Cardiac muscle cell (in vitro differentiated cells and primary cell): ENCODE measurements around the gene PRICKLE3. TPM values are rescaled to one million over a fixed set of nuclear protein-coding genes. Genes with fewer than 3 reads are reported as not detected.
"Not testable (repeated sequence)": the region's sequence is repeated elsewhere in the genome, so short reads cannot be mapped to it uniquely, and the experiment has no call there.

ENCODE experiments used
- DNase-seq, 2 donors: peaks; one replicate each; pipeline versions ENCODE4 v3.0.0 to v3.0.0-alpha.2; 2010 to 2017; ENCODE audit warnings: low read depth in 1 of 2, low spot score in 1 of 2
- H3K27ac ChIP-seq: fragments of 200-600 bp; sonication (generic); 2 replicates; pipeline ENCODE4 v1.5.1; 2016
- H3K27me3 ChIP-seq: fragments of 200-600 bp; sonication (generic); 2 replicates; pipeline ENCODE4 v1.6.0; 2016; ENCODE audit warnings: control low read depth
- H3K36me3 ChIP-seq: fragments of 200-600 bp; sonication (generic); 2 replicates; pipeline ENCODE4 v1.5.1; 2016; ENCODE audit warnings: control low read depth
- H3K4me1 ChIP-seq: fragments of 200-600 bp; sonication (generic); 2 replicates; pipeline ENCODE4 v1.8.1; 2017; ENCODE audit warnings: low read depth, mild to moderate bottlenecking, mixed run types
- H3K4me3 ChIP-seq: fragments of 200-600 bp; sonication (generic); 2 replicates; pipeline ENCODE4 v1.5.1; 2016; ENCODE audit warnings: mild to moderate bottlenecking
- H3K9me3 ChIP-seq: fragments of 200-600 bp; sonication (generic); 2 replicates; pipeline ENCODE4 v1.5.1; 2017; ENCODE audit warnings: low read depth, mild to moderate bottlenecking, control low read depth
- polyA plus RNA-seq: library from polyadenylated mRNA; unstranded; fragments of >200 nt; fragmentation: Nextera tagmentation; extraction: Ambion mirVana; gene quantifications from 2 replicates; pipeline ENCODE4 v1.2.1, GENCODE V29; 2016
- total RNA-seq: library from RNA; depleted of rRNA; stranded (reverse); fragments of >200 nt; gene quantifications from 2 replicates; pipeline ENCODE4 v1.2.3, GENCODE V29; 2016
- TF ChIP-seq, protein P1 (sequence below): IDR thresholded peaks from 2 replicates; pipeline ENCODE4 v1.5.1; 2012; ENCODE audit warnings: low read depth, mild to moderate bottlenecking, low read length

Gene PRICKLE3
- total and polyA plus RNA-seq, 2 experiments from 2014 or later: 8.1 to 10.5 TPM

GRCh38 chrX:49160908-49161307, 25.3 kb downstream of the PRICKLE3 start:
- no peak for DNase-seq
- Histone ChIP-seq H3K4me3 (no peak overlapping the region), H3K4me1 (no peaks in the 10 kb centered on the region), H3K36me3 (no peaks in the 10 kb centered on the region), H3K9me3 (no peaks in the 10 kb centered on the region), H3K27me3 (no peaks in the 10 kb centered on the region), H3K27ac (no peak overlapping the region)
- TF ChIP-seq, protein P1, sequence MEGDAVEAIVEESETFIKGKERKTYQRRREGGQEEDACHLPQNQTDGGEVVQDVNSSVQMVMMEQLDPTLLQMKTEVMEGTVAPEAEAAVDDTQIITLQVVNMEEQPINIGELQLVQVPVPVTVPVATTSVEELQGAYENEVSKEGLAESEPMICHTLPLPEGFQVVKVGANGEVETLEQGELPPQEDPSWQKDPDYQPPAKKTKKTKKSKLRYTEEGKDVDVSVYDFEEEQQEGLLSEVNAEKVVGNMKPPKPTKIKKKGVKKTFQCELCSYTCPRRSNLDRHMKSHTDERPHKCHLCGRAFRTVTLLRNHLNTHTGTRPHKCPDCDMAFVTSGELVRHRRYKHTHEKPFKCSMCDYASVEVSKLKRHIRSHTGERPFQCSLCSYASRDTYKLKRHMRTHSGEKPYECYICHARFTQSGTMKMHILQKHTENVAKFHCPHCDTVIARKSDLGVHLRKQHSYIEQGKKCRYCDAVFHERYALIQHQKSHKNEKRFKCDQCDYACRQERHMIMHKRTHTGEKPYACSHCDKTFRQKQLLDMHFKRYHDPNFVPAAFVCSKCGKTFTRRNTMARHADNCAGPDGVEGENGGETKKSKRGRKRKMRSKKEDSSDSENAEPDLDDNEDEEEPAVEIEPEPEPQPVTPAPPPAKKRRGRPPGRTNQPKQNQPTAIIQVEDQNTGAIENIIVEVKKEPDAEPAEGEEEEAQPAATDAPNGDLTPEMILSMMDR: no peak

DNA sequence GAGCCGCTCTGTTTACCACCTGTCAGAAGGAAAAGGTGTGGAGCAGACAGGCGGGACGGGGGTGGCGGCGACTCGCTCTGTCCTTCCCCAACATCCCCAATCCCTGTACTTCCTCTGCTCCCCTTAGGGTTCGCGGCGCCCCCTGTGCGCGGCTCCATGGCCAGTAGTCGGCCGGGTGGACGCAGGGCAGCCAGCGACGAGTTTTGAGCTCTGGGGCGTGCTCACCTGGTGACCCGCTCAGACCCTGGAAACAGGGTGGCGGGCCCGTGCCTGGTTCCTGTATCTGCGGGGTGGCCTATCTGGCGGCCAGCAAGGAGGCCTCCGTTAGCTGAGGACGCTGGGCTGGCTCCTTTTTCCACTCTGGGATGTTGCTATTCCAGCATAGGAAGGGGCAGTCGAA, 29.0 kb downstream of the PRICKLE3 start:
- Histone ChIP-seq H3K27me3 (no peaks in the 10 kb centered on the region), H3K9me3 (no peaks in the 10 kb centered on the region), H3K4me3 (no peak overlapping the region), H3K27ac (no peak overlapping the region), H3K36me3 (no peaks in the 10 kb centered on the region), H3K4me1 (no peaks in the 10 kb centered on the region)
- TF ChIP-seq, protein P1: no peak
- no peak for DNase-seq

GRCh38 chrX:49155900-49156837, 30.0 kb downstream of the PRICKLE3 start:
- TF ChIP-seq, protein P1: peak; percentile 62
- no peaks in the 10 kb centered on the region for H3K27me3 ChIP-seq
- H3K4me1 ChIP-seq: no peaks in the 10 kb centered on the region
- peak overlapping the region; percentile 98 for H3K27ac ChIP-seq
- H3K4me3 ChIP-seq: peak overlapping the region; percentile 35
- DNase-seq: peak; percentile 89 to 93
- no peaks in the 10 kb centered on the region for H3K36me3 ChIP-seq
- H3K9me3 ChIP-seq: no peaks in the 10 kb centered on the region

DNA sequence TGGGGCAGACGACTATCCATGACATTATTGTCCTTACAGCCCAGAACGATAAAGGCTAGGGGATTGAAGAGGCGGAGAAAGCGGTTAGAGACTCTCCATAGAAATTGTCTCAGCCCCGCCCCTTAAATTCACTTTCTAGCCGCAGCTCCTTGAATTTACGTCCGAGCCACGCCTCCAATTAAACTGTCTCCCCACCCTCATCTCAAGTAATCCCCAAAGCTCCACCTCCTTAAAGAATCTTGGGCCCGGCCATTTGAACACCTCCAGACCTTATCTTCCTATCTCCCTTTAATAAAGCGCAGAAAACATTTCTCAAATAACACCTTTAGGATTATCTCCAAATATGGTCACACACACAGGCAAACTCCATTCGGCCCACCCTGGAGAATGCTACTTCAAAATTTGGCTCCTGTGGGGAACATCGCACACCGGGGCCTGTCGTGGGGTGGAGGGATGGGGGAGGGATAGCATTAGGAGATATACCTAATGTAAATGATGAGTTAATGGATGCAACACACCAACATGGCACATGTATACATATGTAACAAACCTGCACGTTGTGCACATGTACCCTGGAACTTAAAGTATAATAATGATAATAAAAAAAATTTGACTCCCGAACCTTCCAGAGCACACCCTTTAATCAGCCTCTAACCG, 30.8 kb downstream of the PRICKLE3 start:
- no peaks in the 10 kb centered on the region for H3K4me1 ChIP-seq
- H3K27ac ChIP-seq: peak overlapping the region; percentile 98
- H3K4me3 ChIP-seq: peak overlapping the region; percentile 35
- TF ChIP-seq, protein P1: no peak
- peak; percentile 52 to 80 for DNase-seq
- no peaks in the 10 kb centered on the region for H3K27me3 ChIP-seq
- H3K9me3 ChIP-seq: no peaks in the 10 kb centered on the region
- no peaks in the 10 kb centered on the region for H3K36me3 ChIP-seq

DNA sequence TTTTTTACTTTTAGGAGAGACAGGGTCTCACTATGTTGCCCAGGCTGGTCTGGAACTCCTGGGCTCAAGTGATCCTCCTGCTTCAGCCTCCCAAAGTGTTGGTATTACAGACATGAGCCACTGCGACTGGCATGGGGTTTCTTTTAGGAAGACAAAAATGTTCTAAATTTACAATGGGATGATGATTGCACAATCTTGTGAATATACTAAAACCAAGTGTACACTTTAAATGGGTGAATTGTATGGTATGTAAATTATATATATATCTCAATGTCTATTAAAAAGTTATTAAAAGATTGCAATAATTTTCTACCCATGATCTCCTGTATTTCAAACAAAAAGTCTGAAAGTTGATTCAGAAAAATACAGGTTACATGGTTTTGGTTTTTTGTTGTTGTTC, 32.7 kb downstream of the PRICKLE3 start:
- TF ChIP-seq, protein P1: no peak
- Histone ChIP-seq H3K36me3 (no peaks in the 10 kb centered on the region), H3K4me1 (no peaks in the 10 kb centered on the region), H3K4me3 (no peak overlapping the region), H3K27ac (no peak overlapping the region), H3K27me3 (no peaks in the 10 kb centered on the region), H3K9me3 (no peaks in the 10 kb centered on the region)
- DNase-seq: no peak

GRCh38 chrX:49149291-49149690, 36.9 kb downstream of the PRICKLE3 start:
- not testable (repeated sequence) for H3K27me3 ChIP-seq, H3K9me3 ChIP-seq, H3K4me1 ChIP-seq, H3K36me3 ChIP-seq, H3K4me3 ChIP-seq, H3K27ac ChIP-seq, DNase-seq

DNA sequence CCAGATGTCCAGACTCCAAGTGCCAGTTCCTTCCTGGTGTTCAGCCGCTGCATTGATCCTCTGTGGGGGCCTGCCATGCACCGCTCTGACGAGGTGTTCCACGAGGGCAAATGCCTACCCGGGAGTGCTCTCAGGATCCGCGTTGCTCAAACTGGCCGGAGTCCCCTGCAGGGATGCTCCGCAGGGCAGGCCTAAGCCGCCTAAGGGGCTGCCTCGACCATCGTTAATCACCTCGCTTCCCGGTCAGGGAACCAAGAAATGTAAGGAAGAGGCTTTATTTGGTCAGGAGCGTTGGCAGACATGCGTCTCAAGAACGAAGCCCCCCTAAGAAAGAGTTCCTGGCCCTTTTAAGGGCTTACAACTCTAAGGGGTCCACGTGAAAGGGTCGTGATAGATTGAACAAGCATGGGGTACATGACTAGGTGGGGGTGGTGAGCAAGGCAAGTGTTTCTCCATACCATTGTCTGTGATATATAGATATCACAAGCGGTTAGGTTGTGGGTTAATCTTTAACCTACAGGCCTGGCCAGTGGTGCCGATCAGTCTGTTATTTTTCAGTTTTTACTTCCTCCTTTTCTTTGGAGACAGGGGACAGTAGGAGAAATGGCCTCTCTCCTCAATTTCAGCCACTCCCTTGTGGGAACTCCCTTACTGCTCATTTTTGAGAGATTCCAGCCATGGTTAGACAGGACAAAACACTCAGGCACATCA, 37.6 kb downstream of the PRICKLE3 start:
- not testable (repeated sequence) for H3K27ac ChIP-seq, DNase-seq, H3K9me3 ChIP-seq, H3K36me3 ChIP-seq, H3K4me1 ChIP-seq, H3K27me3 ChIP-seq, H3K4me3 ChIP-seq
